WTC11 (cell line): ENCODE data around the gene DLG1. TPM values are rescaled to one million over a fixed set of nuclear protein-coding genes. Genes with fewer than 3 reads are reported as not detected.

Experiments used
- CREM ChIP-seq: sonication (generic); formaldehyde crosslinking; IDR thresholded peaks from 2 replicates; pipeline ENCODE4 v1.8.1; 2022; ENCODE audit warnings: mild to moderate bottlenecking, missing genetic modification reagents, moderate library complexity
- E2F1 ChIP-seq: sonication (generic); formaldehyde crosslinking; IDR thresholded peaks from 2 replicates; pipeline ENCODE4 v1.8.0; 2022; ENCODE audit warnings: mild to moderate bottlenecking, missing genetic modification reagents
- E2F4 ChIP-seq: sonication (generic); formaldehyde crosslinking; IDR thresholded peaks from 2 replicates; pipeline ENCODE4 v1.8.1; 2022; ENCODE audit warnings: low read depth, mild to moderate bottlenecking, moderate library complexity, missing genetic modification reagents, borderline replicate concordance
- EMX1 ChIP-seq: fragments of 250-450 bp; sonication (Bioruptor Pico); IDR thresholded peaks from 2 replicates; pipeline ENCODE4 v1.8.0; 2021; ENCODE audit warnings: mild to moderate bottlenecking
- ERG ChIP-seq: fragments of 250-450 bp; sonication (Bioruptor Pico); IDR thresholded peaks from 2 replicates; pipeline ENCODE4 v1.8.0; 2021; ENCODE audit warnings: mild to moderate bottlenecking
- ESRRA ChIP-seq: sonication (generic); formaldehyde crosslinking; IDR thresholded peaks from 2 replicates; pipeline ENCODE4 v1.8.1; 2022; ENCODE audit warnings: mild to moderate bottlenecking, missing genetic modification reagents, borderline replicate concordance
- FOXJ3 ChIP-seq: sonication (generic); formaldehyde crosslinking; IDR thresholded peaks from 2 replicates; pipeline ENCODE4 v1.9.0; 2021; ENCODE audit warnings: missing genetic modification reagents, mild to moderate bottlenecking, borderline replicate concordance
- FOXK1 ChIP-seq: sonication (generic); formaldehyde crosslinking; IDR thresholded peaks from 2 replicates; pipeline ENCODE4 v1.8.0; 2022; ENCODE audit warnings: mild to moderate bottlenecking, moderate library complexity, missing genetic modification reagents
- GABPB1 ChIP-seq: sonication (generic); formaldehyde crosslinking; IDR thresholded peaks from 2 replicates; pipeline ENCODE4 v1.8.1; 2023; ENCODE audit warnings: mild to moderate bottlenecking, missing genetic modification reagents
- GRHL2 ChIP-seq: fragments of 250-450 bp; sonication (Bioruptor Pico); IDR thresholded peaks from 2 replicates; pipeline ENCODE4 v1.8.0; 2022; ENCODE audit warnings: mild to moderate bottlenecking, moderate library complexity; ENCODE audit not compliant: insufficient replicate concordance, severe bottlenecking
- HMGXB4 ChIP-seq: sonication (generic); formaldehyde crosslinking; IDR thresholded peaks from 2 replicates; pipeline ENCODE4 v1.8.1; 2023; ENCODE audit warnings: mild to moderate bottlenecking, moderate library complexity, missing genetic modification reagents
- JUN ChIP-seq: sonication (generic); formaldehyde crosslinking; IDR thresholded peaks from 2 replicates; pipeline ENCODE4 v1.8.0; 2023; ENCODE audit warnings: mild to moderate bottlenecking, missing genetic modification reagents
- USF1 ChIP-seq: sonication (generic); formaldehyde crosslinking; IDR thresholded peaks from 2 replicates; pipeline ENCODE4 v1.8.0; 2022; ENCODE audit warnings: mild to moderate bottlenecking, missing genetic modification reagents
- USF2 ChIP-seq: sonication (generic); formaldehyde crosslinking; IDR thresholded peaks from 2 replicates; pipeline ENCODE4 v1.8.1; 2023; ENCODE audit warnings: mild to moderate bottlenecking, missing genetic modification reagents, moderate library complexity
- ZBTB21 ChIP-seq: sonication (generic); formaldehyde crosslinking; IDR thresholded peaks from 2 replicates; pipeline ENCODE4 v1.8.1; 2023; ENCODE audit warnings: mild to moderate bottlenecking, missing genetic modification reagents, borderline replicate concordance
- ZNF416 ChIP-seq: fragments of 250-450 bp; sonication (Bioruptor Pico); IDR thresholded peaks from 2 replicates; pipeline ENCODE4 v1.9.0; 2021; ENCODE audit warnings: mild to moderate bottlenecking, inconsistent platforms
- total RNA-seq: library from RNA; stranded (reverse); gene quantifications from 3 replicates; pipeline ENCODE4 v1.2.3, GENCODE V29; 2021
- TF ChIP-seq, protein P1 (sequence below): sonication (generic); formaldehyde crosslinking; IDR thresholded peaks from 2 replicates; pipeline ENCODE4 v1.8.0; 2023; ENCODE audit warnings: missing genetic modification reagents, mild to moderate bottlenecking, borderline replicate concordance
- TF ChIP-seq, protein P2 (sequence below): fragments of 200-600 bp; IDR thresholded peaks from 2 replicates; pipeline ENCODE4 v1.8.0; 2022; ENCODE audit warnings: antibody characterized with exemption
- TF ChIP-seq, protein P3 (sequence below): sonication (generic); formaldehyde crosslinking; conservative IDR thresholded peaks from 2 replicates; pipeline ENCODE4 v1.8.1; 2023; ENCODE audit warnings: mild to moderate bottlenecking, low read depth, missing genetic modification reagents, moderate library complexity

DLG1 gene
- total RNA-seq, 1 experiment from 2014 or later: 81.1 TPM

GRCh38 chr3:197297476-197298340 lies 704 bp downstream of the DLG1 start (continued):
- TF ChIP-seq, protein P1, sequence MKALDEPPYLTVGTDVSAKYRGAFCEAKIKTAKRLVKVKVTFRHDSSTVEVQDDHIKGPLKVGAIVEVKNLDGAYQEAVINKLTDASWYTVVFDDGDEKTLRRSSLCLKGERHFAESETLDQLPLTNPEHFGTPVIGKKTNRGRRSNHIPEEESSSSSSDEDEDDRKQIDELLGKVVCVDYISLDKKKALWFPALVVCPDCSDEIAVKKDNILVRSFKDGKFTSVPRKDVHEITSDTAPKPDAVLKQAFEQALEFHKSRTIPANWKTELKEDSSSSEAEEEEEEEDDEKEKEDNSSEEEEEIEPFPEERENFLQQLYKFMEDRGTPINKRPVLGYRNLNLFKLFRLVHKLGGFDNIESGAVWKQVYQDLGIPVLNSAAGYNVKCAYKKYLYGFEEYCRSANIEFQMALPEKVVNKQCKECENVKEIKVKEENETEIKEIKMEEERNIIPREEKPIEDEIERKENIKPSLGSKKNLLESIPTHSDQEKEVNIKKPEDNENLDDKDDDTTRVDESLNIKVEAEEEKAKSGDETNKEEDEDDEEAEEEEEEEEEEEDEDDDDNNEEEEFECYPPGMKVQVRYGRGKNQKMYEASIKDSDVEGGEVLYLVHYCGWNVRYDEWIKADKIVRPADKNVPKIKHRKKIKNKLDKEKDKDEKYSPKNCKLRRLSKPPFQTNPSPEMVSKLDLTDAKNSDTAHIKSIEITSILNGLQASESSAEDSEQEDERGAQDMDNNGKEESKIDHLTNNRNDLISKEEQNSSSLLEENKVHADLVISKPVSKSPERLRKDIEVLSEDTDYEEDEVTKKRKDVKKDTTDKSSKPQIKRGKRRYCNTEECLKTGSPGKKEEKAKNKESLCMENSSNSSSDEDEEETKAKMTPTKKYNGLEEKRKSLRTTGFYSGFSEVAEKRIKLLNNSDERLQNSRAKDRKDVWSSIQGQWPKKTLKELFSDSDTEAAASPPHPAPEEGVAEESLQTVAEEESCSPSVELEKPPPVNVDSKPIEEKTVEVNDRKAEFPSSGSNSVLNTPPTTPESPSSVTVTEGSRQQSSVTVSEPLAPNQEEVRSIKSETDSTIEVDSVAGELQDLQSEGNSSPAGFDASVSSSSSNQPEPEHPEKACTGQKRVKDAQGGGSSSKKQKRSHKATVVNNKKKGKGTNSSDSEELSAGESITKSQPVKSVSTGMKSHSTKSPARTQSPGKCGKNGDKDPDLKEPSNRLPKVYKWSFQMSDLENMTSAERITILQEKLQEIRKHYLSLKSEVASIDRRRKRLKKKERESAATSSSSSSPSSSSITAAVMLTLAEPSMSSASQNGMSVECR (CRISPR knock-in tag): 0 out of 2 replicates have a peak, but pooled peaks have one; percentile 54
- TF ChIP-seq USF2 (peak; percentile 94), ZNF416 (CRISPR knock-in tag) (no peak), E2F1 (CRISPR knock-in tag) (no peak), JUN (CRISPR knock-in tag) (no peak), EMX1 (no peak), ESRRA (CRISPR knock-in tag) (no peak), HMGXB4 (CRISPR knock-in tag) (peak; percentile 12; the same call in 1 of the 2 replicates), ERG (CRISPR knock-in tag) (no peak), ZBTB21 (no peak), FOXJ3 (CRISPR knock-in tag) (no peak), CREM (CRISPR knock-in tag) (peak; percentile 65; the same call in 1 of the 2 replicates), GRHL2 (CRISPR knock-in tag) (no peak), FOXK1 (CRISPR knock-in tag) (no peak), USF1 (CRISPR knock-in tag) (peak; percentile 92), GABPB1 (CRISPR knock-in tag) (peak; percentile 19; the same call in 1 of the 2 replicates), E2F4 (CRISPR knock-in tag) (no peak)
- TF ChIP-seq, protein P2, sequence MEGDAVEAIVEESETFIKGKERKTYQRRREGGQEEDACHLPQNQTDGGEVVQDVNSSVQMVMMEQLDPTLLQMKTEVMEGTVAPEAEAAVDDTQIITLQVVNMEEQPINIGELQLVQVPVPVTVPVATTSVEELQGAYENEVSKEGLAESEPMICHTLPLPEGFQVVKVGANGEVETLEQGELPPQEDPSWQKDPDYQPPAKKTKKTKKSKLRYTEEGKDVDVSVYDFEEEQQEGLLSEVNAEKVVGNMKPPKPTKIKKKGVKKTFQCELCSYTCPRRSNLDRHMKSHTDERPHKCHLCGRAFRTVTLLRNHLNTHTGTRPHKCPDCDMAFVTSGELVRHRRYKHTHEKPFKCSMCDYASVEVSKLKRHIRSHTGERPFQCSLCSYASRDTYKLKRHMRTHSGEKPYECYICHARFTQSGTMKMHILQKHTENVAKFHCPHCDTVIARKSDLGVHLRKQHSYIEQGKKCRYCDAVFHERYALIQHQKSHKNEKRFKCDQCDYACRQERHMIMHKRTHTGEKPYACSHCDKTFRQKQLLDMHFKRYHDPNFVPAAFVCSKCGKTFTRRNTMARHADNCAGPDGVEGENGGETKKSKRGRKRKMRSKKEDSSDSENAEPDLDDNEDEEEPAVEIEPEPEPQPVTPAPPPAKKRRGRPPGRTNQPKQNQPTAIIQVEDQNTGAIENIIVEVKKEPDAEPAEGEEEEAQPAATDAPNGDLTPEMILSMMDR: no peak
- TF ChIP-seq, protein P3, sequence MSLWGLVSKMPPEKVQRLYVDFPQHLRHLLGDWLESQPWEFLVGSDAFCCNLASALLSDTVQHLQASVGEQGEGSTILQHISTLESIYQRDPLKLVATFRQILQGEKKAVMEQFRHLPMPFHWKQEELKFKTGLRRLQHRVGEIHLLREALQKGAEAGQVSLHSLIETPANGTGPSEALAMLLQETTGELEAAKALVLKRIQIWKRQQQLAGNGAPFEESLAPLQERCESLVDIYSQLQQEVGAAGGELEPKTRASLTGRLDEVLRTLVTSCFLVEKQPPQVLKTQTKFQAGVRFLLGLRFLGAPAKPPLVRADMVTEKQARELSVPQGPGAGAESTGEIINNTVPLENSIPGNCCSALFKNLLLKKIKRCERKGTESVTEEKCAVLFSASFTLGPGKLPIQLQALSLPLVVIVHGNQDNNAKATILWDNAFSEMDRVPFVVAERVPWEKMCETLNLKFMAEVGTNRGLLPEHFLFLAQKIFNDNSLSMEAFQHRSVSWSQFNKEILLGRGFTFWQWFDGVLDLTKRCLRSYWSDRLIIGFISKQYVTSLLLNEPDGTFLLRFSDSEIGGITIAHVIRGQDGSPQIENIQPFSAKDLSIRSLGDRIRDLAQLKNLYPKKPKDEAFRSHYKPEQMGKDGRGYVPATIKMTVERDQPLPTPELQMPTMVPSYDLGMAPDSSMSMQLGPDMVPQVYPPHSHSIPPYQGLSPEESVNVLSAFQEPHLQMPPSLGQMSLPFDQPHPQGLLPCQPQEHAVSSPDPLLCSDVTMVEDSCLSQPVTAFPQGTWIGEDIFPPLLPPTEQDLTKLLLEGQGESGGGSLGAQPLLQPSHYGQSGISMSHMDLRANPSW: no peak
